Gastroesophageal sphincter (tissue), 3 donors: Measurements from ENCODE around the gene CCDC3.

Source experiments
- CTCF ChIP-seq, 4 experiments: fragments of 200-600 bp in 2 of 4; fragments of 450-650 bp in 2 of 4; sonication (generic) in 1 of 4; IDR thresholded peaks; one replicate each; pipeline ENCODE4 v1.5.1; 2017 to 2019; ENCODE audit warnings: antibody characterized with exemption in 4 of 4, mild to moderate bottlenecking in 2 of 4, moderate library complexity in 2 of 4
- EP300 ChIP-seq: sonication (generic); formaldehyde crosslinking; IDR thresholded peaks from one replicate; pipeline ENCODE4 v1.6.1; 2017; ENCODE audit warnings: antibody characterized with exemption, mild to moderate bottlenecking
- POLR2AphosphoS5 ChIP-seq: sonication (generic); formaldehyde crosslinking; IDR thresholded peaks from one replicate; pipeline ENCODE4 v1.6.1; 2017; ENCODE audit warnings: antibody characterized with exemption

- TF ChIP-seq CTCF (IDR thresholded peaks at IDR 0.05) (no peak), POLR2AphosphoS5 (no peak), EP300 (no peak)
Measured at GRCh38 chr10:12862459-12862858, 139.1 kb downstream of the CCDC3 start.
